GM12891 (cell line): ENCODE measurements around the gene UNC5C.

Source experiments
- POLR2A ChIP-seq: IDR thresholded peaks from 2 replicates; pipeline ENCODE4 v1.6.1; 2011; ENCODE audit warnings: low read depth, low read length, control low read depth
- POLR2AphosphoS5 ChIP-seq: IDR thresholded peaks from 2 replicates; pipeline ENCODE4 v1.6.1; 2011; ENCODE audit warnings: low read depth, low read length, control low read depth
- POU2F2 ChIP-seq: IDR thresholded peaks from 2 replicates; pipeline ENCODE4 v1.6.1; 2011; ENCODE audit warnings: low read depth, mild to moderate bottlenecking, control low read depth, low read length, moderate library complexity
- SPI1 ChIP-seq: IDR thresholded peaks from 2 replicates; pipeline ENCODE4 v1.6.1; 2011; ENCODE audit warnings: low read depth, low read length, control low read depth

GRCh38 chr4:95540227-95540626 lies 8.5 kb downstream of the UNC5C start:
- no peak for TF ChIP-seq SPI1
- no peak for TF ChIP-seq POLR2A
- TF ChIP-seq POLR2AphosphoS5: no peak
- TF ChIP-seq POU2F2: no peak
